RWPE1 (cell line): ENCODE results near the gene KDM4B.

ENCODE experiments used
- CTCF ChIA-PET: fragments of 350-600 bp; sonication (Branson Sonifier 250); formaldehyde crosslinking; extraction: SDS; loops from one replicate; lab custom pipeline; 2021; lab: Yijun Ruan, JAX
- POLR2A ChIA-PET: fragments of 400-600 bp; formaldehyde crosslinking; extraction: SDS; loops from one replicate; lab custom pipeline; 2020; ENCODE audit warnings: antibody characterized with exemption; ENCODE audit not compliant: low non-redundant PET; lab: Yijun Ruan, JAX
- DNase-seq: peaks from one replicate; pipeline ENCODE4 v3.0.0; 2012; ENCODE audit warnings: low spot score
- H3K27ac ChIP-seq: fragments of 450-650 bp; 2 replicates; pipeline ENCODE4 v1.5.1; 2017
- TF ChIP-seq, protein P1 (sequence below): fragments of 450-650 bp; conservative IDR thresholded peaks from 2 replicates; pipeline ENCODE4 v1.5.1; 2017; ENCODE audit warnings: low read depth, mild to moderate bottlenecking

KDM4B gene

DNA sequence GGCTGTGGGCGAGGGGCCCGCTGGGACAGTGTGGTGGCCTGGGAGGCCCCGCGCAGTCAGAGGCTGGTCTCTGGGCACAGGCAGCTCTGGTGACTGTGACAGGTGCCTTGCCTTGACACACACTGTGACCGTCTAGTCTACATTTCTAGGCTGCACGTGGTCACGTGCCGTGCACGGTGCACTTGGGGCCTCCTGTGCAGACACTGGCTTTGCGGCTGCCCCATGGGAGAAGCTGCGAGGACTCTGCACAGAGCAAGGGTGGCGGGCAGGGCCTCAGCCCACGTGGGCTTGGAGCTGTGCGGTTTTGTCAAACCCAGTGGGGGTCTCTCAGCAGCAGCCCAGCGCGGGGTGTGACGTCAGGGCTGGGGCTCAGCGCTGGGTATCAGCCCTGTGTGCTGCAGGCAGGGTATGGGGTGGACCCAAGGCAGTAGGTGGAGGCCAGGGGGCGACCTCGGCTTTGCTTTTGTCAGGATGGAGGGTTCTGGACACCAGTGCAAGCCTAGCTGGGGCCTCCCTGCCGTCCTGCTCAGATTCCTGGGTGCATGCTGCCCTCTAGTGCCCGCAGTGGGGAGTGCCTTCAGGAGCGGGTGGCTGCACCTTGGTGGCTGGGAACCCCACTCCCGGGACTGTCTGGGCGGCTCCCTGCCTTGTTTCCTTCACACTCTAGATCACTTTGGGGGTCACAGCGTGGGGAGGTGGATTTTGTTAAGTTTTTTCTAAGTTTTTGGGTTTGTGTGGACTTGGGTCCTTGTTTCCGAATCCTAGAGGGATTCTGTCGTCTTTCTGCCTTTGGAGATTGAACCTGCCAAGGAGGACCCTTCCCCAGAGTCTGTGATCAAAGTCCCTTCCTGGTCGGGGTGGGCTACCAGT is 62.6 kb downstream of the KDM4B start:
- H3K27ac ChIP-seq = peak overlapping the region; percentile 33
- TF ChIP-seq, protein P1, sequence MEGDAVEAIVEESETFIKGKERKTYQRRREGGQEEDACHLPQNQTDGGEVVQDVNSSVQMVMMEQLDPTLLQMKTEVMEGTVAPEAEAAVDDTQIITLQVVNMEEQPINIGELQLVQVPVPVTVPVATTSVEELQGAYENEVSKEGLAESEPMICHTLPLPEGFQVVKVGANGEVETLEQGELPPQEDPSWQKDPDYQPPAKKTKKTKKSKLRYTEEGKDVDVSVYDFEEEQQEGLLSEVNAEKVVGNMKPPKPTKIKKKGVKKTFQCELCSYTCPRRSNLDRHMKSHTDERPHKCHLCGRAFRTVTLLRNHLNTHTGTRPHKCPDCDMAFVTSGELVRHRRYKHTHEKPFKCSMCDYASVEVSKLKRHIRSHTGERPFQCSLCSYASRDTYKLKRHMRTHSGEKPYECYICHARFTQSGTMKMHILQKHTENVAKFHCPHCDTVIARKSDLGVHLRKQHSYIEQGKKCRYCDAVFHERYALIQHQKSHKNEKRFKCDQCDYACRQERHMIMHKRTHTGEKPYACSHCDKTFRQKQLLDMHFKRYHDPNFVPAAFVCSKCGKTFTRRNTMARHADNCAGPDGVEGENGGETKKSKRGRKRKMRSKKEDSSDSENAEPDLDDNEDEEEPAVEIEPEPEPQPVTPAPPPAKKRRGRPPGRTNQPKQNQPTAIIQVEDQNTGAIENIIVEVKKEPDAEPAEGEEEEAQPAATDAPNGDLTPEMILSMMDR = peak; percentile 89
- ChIA-PET CTCF (interaction anchor here (0.6 to 2.8 kb wide), 14 partner anchors 9 to 1206 kb away, joined by 3 to 13 read pairs (median 4); no protein-coding TSS in a partner anchor), POLR2A (interaction anchor here (0.6 to 1.1 kb wide), 2 partner anchors 60 to 159 kb away, joined by 4 to 7 read pairs; no protein-coding TSS in a partner anchor)
- DNase-seq = peak; percentile 87

- CTCF ChIA-PET = interaction anchor here (0.8 to 2.8 kb wide), 6 partner anchors 10 to 223 kb away, joined by 3 to 13 read pairs (median 7); no protein-coding TSS in a partner anchor
- POLR2A ChIA-PET = interaction anchor here (0.6 kb wide), 1 partner anchor 160 kb away, joined by 7 read pairs; no protein-coding TSS in a partner anchor
Measured at GRCh38 chr19:5032101-5032967, 63.4 kb downstream of the KDM4B start.

DNA sequence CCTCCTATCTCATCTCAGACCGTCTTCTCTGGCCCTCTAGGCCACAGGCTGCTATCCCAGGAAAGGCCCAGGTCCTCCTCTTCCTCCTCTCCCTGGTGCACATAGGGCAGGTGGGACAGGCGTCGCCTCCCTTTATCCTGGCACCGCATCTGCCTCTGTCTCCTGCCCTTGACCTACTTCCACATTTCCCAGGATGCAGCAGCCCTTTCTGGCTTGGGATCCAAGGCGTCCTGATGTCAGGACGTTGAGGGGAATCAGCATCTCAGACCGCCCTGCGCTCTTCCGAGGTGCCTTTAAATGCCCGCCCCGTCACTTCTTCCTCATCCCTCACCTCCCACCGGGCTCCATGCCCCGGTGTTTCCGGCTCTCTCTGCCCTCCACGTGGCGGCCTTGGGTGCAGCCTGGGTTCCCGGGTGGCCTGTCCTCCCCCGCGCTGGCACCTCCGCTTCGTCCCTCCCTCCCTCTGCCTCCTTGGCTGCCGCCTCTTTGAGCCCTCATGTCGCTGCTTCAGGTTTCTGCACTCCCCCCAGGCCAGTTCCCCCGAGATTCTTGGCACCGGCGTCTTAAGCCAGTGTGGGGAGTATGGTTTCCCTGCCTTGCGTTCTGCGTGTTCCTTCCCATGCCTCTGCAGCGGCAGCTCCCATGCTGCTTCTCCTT is 66.3 kb downstream of the KDM4B start:
- POLR2A ChIA-PET = no interaction called here
- no peak overlapping the region for H3K27ac ChIP-seq
- DNase-seq = no peak
- CTCF ChIA-PET = no interaction called here
- TF ChIP-seq, protein P1 = no peak

More at GRCh38 chr19:5032101-5032967, 63.4 kb downstream of the KDM4B start:
- H3K27ac ChIP-seq = peak overlapping the region; percentile 33
- DNase-seq = no peak
- TF ChIP-seq, protein P1 = no peak

- ChIA-PET CTCF (no interaction called here), POLR2A (no interaction called here)
- TF ChIP-seq, protein P1 = no peak
- DNase-seq = no peak
- peak overlapping the region; percentile 62 for H3K27ac ChIP-seq
Measured at GRCh38 chr19:5035793-5036697, 67.1 kb downstream of the KDM4B start.

GRCh38 chr19:5036698-5037563 is 68.0 kb downstream of the KDM4B start:
- DNase-seq = no peak
- ChIA-PET POLR2A (no interaction called here), CTCF (no interaction called here)
- peak overlapping the region; percentile 62 for H3K27ac ChIP-seq
- TF ChIP-seq, protein P1 = no peak
